HG03159 (cell line): ENCODE measurements around the gene TCL1B.

ENCODE experiments used
- ATAC-seq: cut with Tn5 transposase; IDR thresholded peaks from one replicate; pipeline ENCODE4 v1.9.1; 2021; ENCODE audit warnings: mild to moderate bottlenecking, moderate library complexity; ENCODE audit not compliant: unreplicated experiment

The TCL1B gene

GRCh38 chr14:95666450-95666849, 19.8 kb upstream of the TCL1B start:
- ATAC-seq: no peak

- no peak for ATAC-seq
Observed at GRCh38 chr14:95667249-95667693, 19.0 kb upstream of the TCL1B start.

- ATAC-seq: no peak
Observed at GRCh38 chr14:95668235-95668772, 17.9 kb upstream of the TCL1B start.

- no peak for ATAC-seq
Observed at GRCh38 chr14:95674613-95675012, 11.6 kb upstream of the TCL1B start.

- ATAC-seq: no peak
Observed at GRCh38 chr14:95675486-95675885, 10.7 kb upstream of the TCL1B start.

GRCh38 chr14:95677179-95677835, 8.9 kb upstream of the TCL1B start:
- no peak for ATAC-seq

- no peak for ATAC-seq
Observed at GRCh38 chr14:95679148-95679815, 6.9 kb upstream of the TCL1B start.

- ATAC-seq: no peak
Observed at GRCh38 chr14:95679998-95680735, 6.1 kb upstream of the TCL1B start.

- ATAC-seq: no peak
Observed at GRCh38 chr14:95681153-95681552, 5.1 kb upstream of the TCL1B start.

GRCh38 chr14:95683793-95684192, 2.4 kb upstream of the TCL1B start:
- no peak for ATAC-seq

- no peak for ATAC-seq
Observed at GRCh38 chr14:95686935-95687334, 709 bp downstream of the TCL1B start.

- ATAC-seq: no peak
Observed at GRCh38 chr14:95689441-95689840, 3.2 kb downstream of the TCL1B start.

GRCh38 chr14:95690815-95691214, 4.6 kb downstream of the TCL1B start:
- ATAC-seq: no peak

GRCh38 chr14:95691591-95691990, 5.4 kb downstream of the TCL1B start:
- no peak for ATAC-seq

- no peak for ATAC-seq
Observed at GRCh38 chr14:95692109-95692508, 5.9 kb downstream of the TCL1B start.

GRCh38 chr14:95695051-95695450, 8.8 kb downstream of the TCL1B start:
- ATAC-seq: no peak

GRCh38 chr14:95695913-95696312, 9.7 kb downstream of the TCL1B start:
- no peak for ATAC-seq

GRCh38 chr14:95696741-95697140, 10.5 kb downstream of the TCL1B start:
- ATAC-seq: no peak

GRCh38 chr14:95697764-95698163, 11.5 kb downstream of the TCL1B start:
- ATAC-seq: peak; percentile 58

- ATAC-seq: no peak
Observed at GRCh38 chr14:95698287-95698686, 12.1 kb downstream of the TCL1B start.

- ATAC-seq: no peak
Observed at GRCh38 chr14:95699412-95699811, 13.2 kb downstream of the TCL1B start.
